ENCODE data around the gene EFCC1. TPM values are rescaled to one million over a fixed set of nuclear protein-coding genes. Genes with fewer than 3 reads are reported as not detected.

Gene EFCC1
- total RNA-seq, 2 experiments from 2014 or later = 0.12 to 0.24 TPM

DNA sequence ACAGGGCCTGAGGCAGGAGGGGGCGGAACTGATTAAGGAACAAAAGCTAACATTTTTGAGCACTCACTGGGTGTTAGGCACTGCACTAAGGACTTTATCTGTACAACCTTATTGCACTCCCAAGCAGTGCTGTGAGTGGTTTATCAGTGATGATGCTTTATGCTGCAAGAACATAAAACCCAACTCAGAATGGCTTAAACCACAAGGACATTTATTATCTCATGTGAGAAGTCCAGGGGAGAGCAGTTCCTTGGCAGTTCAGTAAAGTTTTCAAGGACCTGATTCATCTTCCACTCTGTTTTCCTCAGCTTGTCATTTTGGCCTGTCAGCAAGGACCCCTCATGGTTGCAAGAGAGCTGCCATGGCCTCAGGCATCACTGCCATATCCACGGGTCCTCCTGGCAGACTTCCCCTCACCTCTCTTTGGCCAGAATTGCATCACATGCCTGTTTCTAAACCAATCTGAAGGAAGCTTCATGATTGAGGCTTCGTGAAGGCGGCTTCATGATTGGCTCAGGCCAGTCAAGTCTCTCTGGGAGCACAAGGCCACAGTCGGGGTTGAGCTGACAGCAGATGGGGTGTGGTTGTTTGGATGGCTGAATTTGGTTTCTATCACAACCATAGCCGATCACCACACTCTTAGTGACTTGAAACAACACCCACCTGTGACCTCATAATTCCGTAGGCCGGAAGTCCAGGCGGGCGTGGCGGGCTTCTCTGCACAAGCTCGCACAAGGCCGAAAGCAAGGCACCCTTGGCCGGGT lies 15.8 kb downstream of the EFCC1 start:
- peak; percentile 49 for DNase-seq
- Mint-ChIP-seq H3K36me3 (no peaks in the 10 kb centered on the region), H3K9me3 (no peaks in the 10 kb centered on the region), H3K4me3 (no peak overlapping the region), H3K27me3 (no peaks in the 10 kb centered on the region), H3K27ac (peak overlapping the region; percentile 93), H3K4me1 (ENCODE audit: low read depth) (peaks cover 34% of the 10 kb centered on the region)
- ChIA-PET CTCF (interaction anchor here (1.0 to 6.3 kb wide), 21 partner anchors 9 to 229 kb away, joined by 3 to 91 read pairs (median 6); partner anchors contain the start of genes ACAD9, CFAP92, CNBP and RAB43), POLR2A (interaction anchor here (0.6 to 4.4 kb wide), 9 partner anchors 8 to 299 kb away, joined by 3 to 26 read pairs (median 6); a partner anchor contains a TSS)
- intact Hi-C loops (cut with micrococcal nuclease) = loop anchor here (1.0 to 5.0 kb wide), 3 partner anchors 22 to 140 kb away; partner anchors contain the start of genes ACAD9 and CFAP92

DNA sequence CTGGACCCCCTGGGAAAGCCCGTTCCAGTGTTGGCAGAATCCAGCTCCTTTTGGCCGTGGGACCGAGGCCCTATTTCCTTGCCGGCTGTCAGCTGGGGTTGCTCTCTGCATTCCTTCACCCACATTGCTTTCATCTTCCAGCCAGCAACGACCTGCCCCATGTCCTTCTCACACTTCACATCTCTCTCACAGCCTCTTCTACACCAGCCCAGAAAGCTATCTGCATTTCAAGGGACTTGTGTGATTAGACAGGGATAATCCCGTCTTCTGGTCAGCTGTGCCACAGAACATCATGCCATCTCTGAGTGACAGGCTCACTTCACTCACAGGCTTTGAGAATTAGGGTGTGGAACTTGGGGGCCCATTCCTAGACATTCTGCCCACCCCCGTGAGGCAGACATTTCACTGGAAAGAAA lies 16.4 kb downstream of the EFCC1 start:
- peaks cover 34% of the 10 kb centered on the region for H3K4me1 Mint-ChIP-seq (ENCODE audit: low read depth)
- H3K9me3 Mint-ChIP-seq = no peaks in the 10 kb centered on the region
- intact Hi-C loops (cut with micrococcal nuclease) = loop anchor here (2.0 to 5.0 kb wide), 2 partner anchors 23 to 140 kb away; partner anchors contain the start of genes ACAD9 and CFAP92
- H3K4me3 Mint-ChIP-seq = no peak overlapping the region
- H3K27me3 Mint-ChIP-seq = no peaks in the 10 kb centered on the region
- DNase-seq = no peak
- H3K27ac Mint-ChIP-seq = peak overlapping the region; percentile 36
- CTCF ChIA-PET = interaction anchor here (1.1 to 6.3 kb wide), 10 partner anchors 9 to 228 kb away, joined by 3 to 91 read pairs (median 18); partner anchors contain the start of gene CFAP92
- no peaks in the 10 kb centered on the region for H3K36me3 Mint-ChIP-seq
- POLR2A ChIA-PET = interaction anchor here (0.6 to 4.4 kb wide), 6 partner anchors 8 to 299 kb away, joined by 3 to 26 read pairs (median 11); a partner anchor contains a TSS

DNA sequence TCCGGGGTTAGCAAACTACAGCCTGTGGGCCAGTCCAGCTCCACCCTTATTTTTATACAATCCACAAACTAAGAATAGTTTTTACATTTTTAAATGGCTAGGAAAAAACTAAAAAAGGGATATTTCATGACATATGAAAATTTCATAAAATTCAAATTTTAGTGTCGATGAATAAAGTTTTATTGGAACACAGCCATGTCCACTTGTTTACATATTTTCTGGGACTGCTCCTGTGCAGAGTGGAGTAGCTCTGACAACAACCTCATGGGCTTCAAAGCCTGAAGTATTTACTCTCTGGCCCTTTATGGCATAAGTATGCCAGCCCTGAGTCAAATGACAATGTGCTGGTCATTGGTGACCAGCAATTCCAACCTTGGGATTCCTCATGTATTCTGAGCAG lies 17.2 kb downstream of the EFCC1 start:
- Mint-ChIP-seq H3K27me3 (no peaks in the 10 kb centered on the region), H3K4me1 (ENCODE audit: low read depth) (peaks cover 34% of the 10 kb centered on the region), H3K27ac (no peak overlapping the region), H3K9me3 (no peaks in the 10 kb centered on the region), H3K4me3 (no peak overlapping the region), H3K36me3 (no peaks in the 10 kb centered on the region)
- DNase-seq = no peak
- ChIA-PET POLR2A (interaction anchor here (4.4 kb wide), 1 partner anchor 8 kb away, joined by 26 read pairs; no protein-coding TSS in a partner anchor), CTCF (interaction anchor here (4.0 to 6.3 kb wide), 3 partner anchors 9 to 48 kb away, joined by 21 to 91 read pairs (median 70); no protein-coding TSS in a partner anchor)
- intact Hi-C loops (cut with micrococcal nuclease) = loop anchor here (5.0 kb wide), 1 partner anchor 141 kb away; the partner anchor contains the start of gene ACAD9

DNA sequence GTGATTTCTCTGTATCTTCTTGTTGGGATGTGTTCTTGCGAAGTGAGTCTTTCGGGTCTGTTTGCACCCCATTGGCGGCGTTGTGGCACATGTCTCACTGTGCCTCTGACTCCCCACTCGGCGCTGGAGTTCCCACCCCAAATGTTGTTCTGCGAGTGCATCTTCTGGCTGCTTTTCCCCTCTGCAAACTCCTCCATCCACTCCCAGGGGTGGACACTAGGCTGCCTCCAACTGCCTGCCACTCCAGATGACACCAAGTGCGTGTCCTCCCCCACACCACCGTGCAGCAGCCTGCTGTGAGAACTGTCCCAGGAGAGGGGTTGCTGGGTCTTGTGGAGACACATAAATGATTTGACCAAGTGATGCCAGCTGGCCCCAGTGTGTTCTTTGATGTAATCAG lies 17.6 kb downstream of the EFCC1 start:
- Mint-ChIP-seq H3K36me3 (no peaks in the 10 kb centered on the region), H3K9me3 (no peaks in the 10 kb centered on the region), H3K4me3 (no peak overlapping the region), H3K27ac (no peak overlapping the region), H3K4me1 (ENCODE audit: low read depth) (peaks cover 34% of the 10 kb centered on the region), H3K27me3 (no peaks in the 10 kb centered on the region)
- intact Hi-C loops (cut with micrococcal nuclease) = loop anchor here (5.0 kb wide), 1 partner anchor 141 kb away; the partner anchor contains the start of gene ACAD9
- ChIA-PET CTCF (interaction anchor here (4.6 to 6.3 kb wide), 2 partner anchors 8 to 48 kb away, joined by 70 to 91 read pairs; no protein-coding TSS in a partner anchor), POLR2A (no interaction called here)
- DNase-seq = no peak

DNA sequence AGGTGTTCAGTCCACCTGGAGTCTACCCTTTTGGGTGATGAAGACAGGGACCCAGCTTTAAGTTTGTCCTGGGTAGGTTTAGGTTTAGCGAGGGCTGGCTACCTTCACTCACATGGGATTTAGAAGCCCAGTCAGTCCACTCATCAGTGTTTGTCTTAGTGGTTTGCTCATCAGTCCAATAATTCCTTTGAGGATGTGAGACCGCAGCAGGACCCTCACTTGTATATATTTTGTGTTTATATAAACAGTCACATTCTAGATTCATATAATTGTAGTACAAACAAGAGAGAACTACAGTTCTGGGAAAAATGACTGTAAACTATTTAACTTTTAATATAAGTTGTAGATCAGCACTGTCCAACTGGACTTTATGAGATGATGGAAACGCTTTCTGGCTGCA lies 18.2 kb downstream of the EFCC1 start:
- H3K36me3 Mint-ChIP-seq = no peaks in the 10 kb centered on the region
- no peak for DNase-seq
- H3K27me3 Mint-ChIP-seq = no peaks in the 10 kb centered on the region
- CTCF ChIA-PET = interaction anchor here (1.3 kb wide), 1 partner anchor 49 kb away, joined by 5 read pairs; no protein-coding TSS in a partner anchor
- no peak overlapping the region for H3K27ac Mint-ChIP-seq
- peaks cover 34% of the 10 kb centered on the region for H3K4me1 Mint-ChIP-seq (ENCODE audit: low read depth)
- no peak overlapping the region for H3K4me3 Mint-ChIP-seq
- H3K9me3 Mint-ChIP-seq = no peaks in the 10 kb centered on the region
- POLR2A ChIA-PET = no interaction called here
- intact Hi-C loops (cut with micrococcal nuclease) = loop anchor here (5.0 kb wide), 1 partner anchor 142 kb away; the partner anchor contains the start of gene ACAD9

DNA sequence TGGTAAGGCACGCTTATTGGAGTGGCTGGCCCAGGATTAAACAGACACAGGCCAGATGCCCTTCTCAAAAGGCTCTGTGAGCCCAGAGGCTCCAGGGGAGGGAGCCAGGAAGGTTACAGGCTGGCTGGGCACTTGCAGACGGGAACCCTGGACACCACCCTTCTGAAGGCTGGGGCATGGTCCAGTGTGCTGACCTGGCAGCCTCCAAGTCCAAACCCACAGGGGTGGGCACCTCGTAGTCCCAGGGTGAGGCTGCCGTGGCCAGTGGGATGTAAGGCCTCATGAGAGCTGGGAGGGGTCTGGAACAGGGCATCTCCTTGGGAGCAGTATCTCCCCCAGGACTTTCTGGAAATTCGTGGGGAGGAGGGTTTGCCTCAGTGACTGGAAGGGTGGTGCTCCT lies 19.6 kb downstream of the EFCC1 start:
- intact Hi-C loops (cut with micrococcal nuclease) = no loop called here
- Mint-ChIP-seq H3K27ac (no peak overlapping the region), H3K4me1 (ENCODE audit: low read depth) (peaks cover 23% of the 10 kb centered on the region), H3K4me3 (no peak overlapping the region), H3K9me3 (no peaks in the 10 kb centered on the region), H3K36me3 (no peaks in the 10 kb centered on the region), H3K27me3 (no peaks in the 10 kb centered on the region)
- DNase-seq = no peak
- ChIA-PET CTCF (no interaction called here), POLR2A (no interaction called here)

DNA sequence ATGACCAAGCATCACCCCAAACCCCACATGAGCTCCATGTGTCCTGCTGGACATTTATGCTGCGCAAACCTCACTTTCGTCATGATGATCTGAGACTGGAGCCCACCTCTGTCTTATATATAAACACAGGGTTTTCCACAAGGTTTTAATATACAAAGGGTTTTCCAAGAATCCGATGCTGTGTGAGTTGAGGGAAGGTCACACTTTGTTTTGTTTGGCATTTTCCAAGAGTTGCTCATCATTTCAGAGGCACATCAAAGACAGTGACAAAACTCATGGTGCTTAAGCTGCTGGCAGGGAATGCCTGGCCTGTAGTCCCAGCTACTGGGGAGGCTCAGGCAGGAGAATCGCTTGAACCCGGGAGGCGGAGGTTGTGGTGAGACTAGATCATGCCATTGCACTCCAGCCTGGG lies 20.0 kb downstream of the EFCC1 start:
- POLR2A ChIA-PET = no interaction called here

DNA sequence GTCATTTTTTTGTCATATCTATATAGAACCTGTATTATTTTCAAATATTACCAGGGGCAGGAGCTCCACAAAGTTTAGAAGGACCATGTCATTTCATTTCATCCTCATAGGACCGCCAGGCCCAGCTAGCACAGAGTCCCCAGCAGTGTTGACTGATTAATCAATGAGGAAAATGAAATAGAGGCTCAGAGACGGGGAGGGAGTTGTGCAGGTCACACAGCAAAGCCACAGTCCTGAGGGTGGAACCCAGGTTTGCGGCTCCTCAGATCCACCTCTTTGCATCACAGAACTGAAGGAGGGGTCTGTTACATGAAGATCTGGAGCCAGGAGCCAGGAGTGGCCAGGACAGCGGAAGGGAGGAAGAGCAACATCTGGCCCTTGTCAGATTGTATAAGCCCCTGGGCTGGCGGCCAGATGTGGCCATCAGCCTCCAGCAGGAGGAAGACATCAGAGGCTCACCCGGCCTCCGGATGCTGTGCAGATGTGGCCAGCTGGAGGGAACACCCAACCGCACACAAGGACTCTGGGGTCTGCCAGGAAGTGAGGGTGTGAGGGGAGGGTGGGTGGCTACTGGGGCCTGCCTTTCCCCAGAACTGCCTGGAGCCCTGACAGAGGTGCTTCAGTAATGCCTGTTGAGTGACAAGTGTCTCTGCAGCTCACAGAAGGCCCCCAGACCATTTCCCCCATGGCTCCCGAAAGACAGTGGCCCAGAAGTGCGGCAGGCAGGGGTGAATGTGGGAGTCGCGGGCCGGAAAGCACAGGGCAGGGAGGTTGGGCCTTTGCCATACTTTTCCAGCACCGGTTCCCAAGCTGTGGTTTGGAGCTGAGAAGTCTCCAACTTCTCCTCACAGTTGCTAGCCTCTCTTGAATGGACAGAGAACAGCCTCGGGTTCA lies 21.3 kb downstream of the EFCC1 start:
- no peaks in the 10 kb centered on the region for H3K36me3 Mint-ChIP-seq
- H3K4me3 Mint-ChIP-seq = no peak overlapping the region
- H3K27ac Mint-ChIP-seq = no peak overlapping the region
- intact Hi-C loops (cut with micrococcal nuclease) = no loop called here
- H3K9me3 Mint-ChIP-seq = no peaks in the 10 kb centered on the region
- H3K4me1 Mint-ChIP-seq (ENCODE audit: low read depth) = peaks cover 15% of the 10 kb centered on the region
- CTCF ChIA-PET = interaction anchor here (0.6 to 0.8 kb wide), 2 partner anchors 29 to 224 kb away, joined by 3 read pairs; no protein-coding TSS in a partner anchor
- no peak for DNase-seq
- no peaks in the 10 kb centered on the region for H3K27me3 Mint-ChIP-seq
- POLR2A ChIA-PET = no interaction called here

More for the DNA sequence above, 20.0 kb downstream of the EFCC1 start:
- Mint-ChIP-seq H3K9me3 (no peaks in the 10 kb centered on the region), H3K36me3 (no peaks in the 10 kb centered on the region), H3K27ac (no peak overlapping the region), H3K27me3 (no peaks in the 10 kb centered on the region), H3K4me1 (ENCODE audit: low read depth) (peaks cover 20% of the 10 kb centered on the region), H3K4me3 (no peak overlapping the region)
- intact Hi-C loops (cut with micrococcal nuclease) = no loop called here
- DNase-seq = no peak
- CTCF ChIA-PET = no interaction called here

DNA sequence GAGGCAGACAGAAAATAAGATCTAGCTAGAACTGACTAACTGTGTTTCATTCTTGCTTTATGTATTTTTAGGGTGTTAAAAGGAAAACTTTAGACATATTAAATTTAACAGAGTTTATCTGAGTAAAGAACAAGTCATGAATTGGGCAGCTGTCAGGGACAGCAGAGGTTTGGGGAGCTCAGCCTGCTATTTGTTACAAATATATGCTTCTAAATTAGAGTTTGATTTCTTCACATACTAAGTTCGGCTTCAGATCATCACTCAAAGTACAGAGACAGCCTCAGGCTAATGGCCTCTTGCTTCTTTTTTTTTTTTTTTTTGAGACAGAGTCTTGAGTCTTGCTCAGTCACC lies 21.9 kb downstream of the EFCC1 start:
- Mint-ChIP-seq H3K36me3 (no peaks in the 10 kb centered on the region), H3K4me3 (no peak overlapping the region), H3K27me3 (no peaks in the 10 kb centered on the region), H3K9me3 (no peaks in the 10 kb centered on the region), H3K4me1 (ENCODE audit: low read depth) (peaks cover 9% of the 10 kb centered on the region), H3K27ac (no peak overlapping the region)
- intact Hi-C loops (cut with micrococcal nuclease) = no loop called here
- CTCF ChIA-PET = interaction anchor here (0.6 to 0.8 kb wide), 2 partner anchors 29 to 223 kb away, joined by 3 read pairs; no protein-coding TSS in a partner anchor
- DNase-seq = no peak
- POLR2A ChIA-PET = no interaction called here

DNA sequence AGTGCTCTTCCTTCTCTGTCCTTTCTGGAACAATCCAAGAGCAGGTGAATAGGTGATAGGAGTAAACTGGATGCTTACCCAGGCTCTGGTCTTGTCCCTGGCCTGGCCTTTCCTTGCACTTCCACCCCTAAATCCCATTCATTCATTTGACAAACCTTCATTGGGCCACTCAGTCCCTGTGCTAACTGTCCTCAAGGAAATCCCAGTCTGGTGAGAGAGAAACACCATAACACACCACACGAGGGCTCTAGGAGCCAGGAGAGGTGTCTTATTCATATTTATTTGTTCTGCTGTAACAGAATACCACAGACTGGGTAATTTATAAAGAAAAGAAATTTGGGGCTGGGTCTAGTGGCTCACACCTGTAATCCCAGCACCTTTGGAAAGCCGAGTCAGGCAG lies 22.8 kb downstream of the EFCC1 start:
- H3K27me3 Mint-ChIP-seq = no peaks in the 10 kb centered on the region
- ChIA-PET CTCF (no interaction called here), POLR2A (no interaction called here)
- no peaks in the 10 kb centered on the region for H3K9me3 Mint-ChIP-seq
- no peak overlapping the region for H3K4me3 Mint-ChIP-seq
- no peak for DNase-seq
- H3K4me1 Mint-ChIP-seq (ENCODE audit: low read depth) = peaks cover 9% of the 10 kb centered on the region
- no peak overlapping the region for H3K27ac Mint-ChIP-seq
- H3K36me3 Mint-ChIP-seq = no peaks in the 10 kb centered on the region
- intact Hi-C loops (cut with micrococcal nuclease) = no loop called here

DNA sequence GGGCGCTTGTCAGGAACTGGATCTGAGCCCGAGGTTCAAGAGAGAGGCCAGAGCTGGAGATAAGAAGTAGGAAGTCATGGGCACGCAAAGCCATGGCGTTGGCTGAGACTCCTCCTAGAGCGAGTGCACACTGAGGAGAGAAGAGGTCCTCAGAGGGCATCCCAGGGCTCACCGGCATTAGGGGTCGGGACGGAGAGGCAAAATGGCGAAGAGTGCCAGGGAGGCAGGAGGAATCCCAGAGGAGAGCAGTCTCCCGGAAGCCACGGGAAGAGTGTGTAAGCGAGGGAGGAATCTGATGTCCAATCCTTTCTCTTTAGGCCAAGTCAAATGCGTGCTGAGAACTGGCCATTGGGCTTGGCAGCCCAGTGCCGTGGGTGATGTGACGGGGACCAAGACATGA lies 24.0 kb downstream of the EFCC1 start:
- Mint-ChIP-seq H3K27me3 (no peaks in the 10 kb centered on the region), H3K4me3 (no peak overlapping the region), H3K36me3 (no peaks in the 10 kb centered on the region), H3K27ac (no peak overlapping the region), H3K9me3 (no peaks in the 10 kb centered on the region), H3K4me1 (ENCODE audit: low read depth) (peaks cover 9% of the 10 kb centered on the region)
- CTCF ChIA-PET = interaction anchor here (3.1 to 3.9 kb wide), 4 partner anchors 9 to 54 kb away, joined by 14 to 70 read pairs (median 21); no protein-coding TSS in a partner anchor
- POLR2A ChIA-PET = interaction anchor here (0.9 kb wide), 1 partner anchor 8 kb away, joined by 3 read pairs; no protein-coding TSS in a partner anchor
- DNase-seq = no peak
- intact Hi-C loops (cut with micrococcal nuclease) = loop anchor here (5.0 kb wide), 1 partner anchor 157 kb away; the partner anchor contains the start of gene CNBP
